Right lobe of liver (tissue), 4 donors: ENCODE data around the gene GNAL.

Source experiments
- CTCF ChIP-seq, 4 donors: fragments of 200-600 bp in 3 of 4; fragments of 450-650 bp in 1 of 4; IDR thresholded peaks; one replicate each; pipeline versions ENCODE4 v1.5.1 to v1.8.0; 2016 to 2022; ENCODE audit warnings: antibody characterized with exemption in 4 of 4, mild to moderate bottlenecking in 2 of 4
- POLR2A ChIP-seq: fragments of 450-650 bp; IDR thresholded peaks from one replicate; pipeline ENCODE4 v1.6.1; 2017; ENCODE audit warnings: antibody characterized with exemption, mild to moderate bottlenecking
- donor health status: DM: no; HTN: no; CAD: no.
- donor health status: DM: no; HTN: no; CAD: no.
- donor health status: DM: no; HTN: yes; CAD: no.

- TF ChIP-seq CTCF (IDR thresholded peaks at IDR 0.05) = no peak
- no peak for TF ChIP-seq POLR2A
Observed at GRCh38 chr18:11736656-11737055, 47.6 kb downstream of the GNAL start.
